BE2C (cell line): Measurements from ENCODE around the gene CERS1.

ENCODE experiments used
- DNase-seq: peaks from one replicate; pipeline ENCODE4 v3.0.0-alpha.2; 2020
- H3K27me3 ChIP-seq: fragments of 250-450 bp; sonication (Bioruptor Pico); 2 replicates; pipeline ENCODE4 v1.5.1; 2020; ENCODE audit warnings: mild to moderate bottlenecking
- H3K36me3 ChIP-seq: fragments of 250-450 bp; sonication (Bioruptor Pico); 2 replicates; pipeline ENCODE4 v1.5.1; 2020; ENCODE audit warnings: mild to moderate bottlenecking
- H3K4me1 ChIP-seq: fragments of 250-450 bp; sonication (Bioruptor Pico); 2 replicates; pipeline ENCODE4 v1.5.1; 2020
- H3K4me3 ChIP-seq: 2 replicates; pipeline ENCODE4 v1.5.1; 2011; ENCODE audit warnings: low read depth, low read length
- H3K9me3 ChIP-seq: fragments of 250-450 bp; sonication (Bioruptor Pico); 2 replicates; pipeline ENCODE4 v1.5.1; 2020
- CTCF ChIP-seq: IDR thresholded peaks from 2 replicates; pipeline ENCODE4 v1.5.1; 2012; ENCODE audit warnings: mild to moderate bottlenecking, low read depth, low read length

The CERS1 gene

GRCh38 chr19:18858906-18859646 is 36.9 kb downstream of the CERS1 start:
- Histone ChIP-seq H3K36me3 (peaks cover 91% of the 10 kb centered on the region), H3K27me3 (no peaks in the 10 kb centered on the region), H3K4me3 (no peak overlapping the region), H3K9me3 (no peaks in the 10 kb centered on the region), H3K4me1 (no peaks in the 10 kb centered on the region)
- no peak for DNase-seq
- no peak for TF ChIP-seq CTCF

GRCh38 chr19:18857223-18857622 is 38.7 kb downstream of the CERS1 start:
- Histone ChIP-seq H3K27me3 (no peaks in the 10 kb centered on the region), H3K4me3 (no peak overlapping the region), H3K9me3 (no peaks in the 10 kb centered on the region), H3K36me3 (peaks cover 96% of the 10 kb centered on the region), H3K4me1 (no peaks in the 10 kb centered on the region)
- DNase-seq: no peak
- TF ChIP-seq CTCF: no peak

- Histone ChIP-seq H3K9me3 (no peaks in the 10 kb centered on the region), H3K4me1 (no peaks in the 10 kb centered on the region), H3K4me3 (no peak overlapping the region), H3K27me3 (no peaks in the 10 kb centered on the region), H3K36me3 (peaks cover 96% of the 10 kb centered on the region)
- TF ChIP-seq CTCF: peak; percentile 59
- DNase-seq: peak; percentile 50
Observed at GRCh38 chr19:18856385-18857126, 39.4 kb downstream of the CERS1 start.

GRCh38 chr19:18855647-18856384 is 40.1 kb downstream of the CERS1 start:
- TF ChIP-seq CTCF: no peak
- H3K4me1 ChIP-seq: no peaks in the 10 kb centered on the region
- peaks cover 96% of the 10 kb centered on the region for H3K36me3 ChIP-seq
- no peaks in the 10 kb centered on the region for H3K9me3 ChIP-seq
- H3K27me3 ChIP-seq: no peaks in the 10 kb centered on the region
- H3K4me3 ChIP-seq: no peak overlapping the region
- no peak for DNase-seq

- no peak for TF ChIP-seq CTCF
- Histone ChIP-seq H3K36me3 (peaks cover 96% of the 10 kb centered on the region), H3K4me3 (no peak overlapping the region), H3K9me3 (no peaks in the 10 kb centered on the region), H3K4me1 (peaks cover 7% of the 10 kb centered on the region), H3K27me3 (no peaks in the 10 kb centered on the region)
- no peak for DNase-seq
Observed at GRCh38 chr19:18854982-18855381, 41.0 kb downstream of the CERS1 start.
